T47D (cell line): ENCODE data around the gene ZNF543.
"Not testable (repeated sequence)": the region's sequence is repeated elsewhere in the genome, so short reads cannot be mapped to it uniquely, and the experiment has no call there.

Experiments used
- DNase-seq, 2 experiments: peaks; one replicate each; pipeline versions ENCODE4 v3.0.0 to v3.0.0-alpha.2; 2011 to 2012; ENCODE audit warnings: low read depth in 1 of 2, low spot score in 1 of 2
- JUND ChIP-seq: IDR thresholded peaks from 2 replicates; pipeline ENCODE4 v1.6.1; 2012; ENCODE audit warnings: low read depth
- in situ Hi-C: cut with HindIII; loops from 2 replicates; pipeline ENCODE4 v1.10.0; 2016; ENCODE audit warnings: low sequenced_read_pairs, low pct_unique_long_range_greater_than_20kb

The ZNF543 gene

GRCh38 chr19:57320180-57321084 lies at the start of gene ZNF543:
Gene ZNF543 (plus strand): TSS chr19:57320472. CDS start chr19:57320854, 382 bp downstream.
- peak; percentile 94 to 96 for DNase-seq
- no peak for TF ChIP-seq JUND
- in situ Hi-C loops = no loop called here

DNA sequence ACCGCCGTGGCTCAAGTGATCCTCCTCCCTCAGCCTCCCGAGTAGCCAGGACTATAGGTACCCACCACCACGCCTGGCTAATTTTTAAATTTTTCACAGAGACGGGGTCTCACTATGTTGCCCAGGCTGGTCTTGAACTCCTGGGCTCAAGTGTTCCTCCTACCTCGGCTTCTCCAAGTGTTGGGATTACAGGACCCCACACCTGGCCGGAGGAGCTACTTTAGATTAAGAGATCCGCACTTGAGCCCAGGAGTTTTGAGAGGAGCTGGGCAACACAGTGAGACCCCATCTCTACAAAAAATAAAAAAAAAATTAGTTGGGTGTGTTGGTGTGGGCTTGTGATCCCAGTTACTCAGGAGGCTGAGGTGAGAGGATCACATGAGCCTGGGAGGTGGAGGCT lies 49.0 kb upstream of the ZNF543 start:
- no peak for TF ChIP-seq JUND
- in situ Hi-C loops = no loop called here
- DNase-seq = no peak

- TF ChIP-seq JUND = no peak
- no peak for DNase-seq
- in situ Hi-C loops = no loop called here
Measured at GRCh38 chr19:57273014-57273413, 47.3 kb upstream of the ZNF543 start.

- in situ Hi-C loops = no loop called here
- TF ChIP-seq JUND = no peak
- no peak for DNase-seq
Measured at GRCh38 chr19:57276430-57276829, 43.8 kb upstream of the ZNF543 start.

GRCh38 chr19:57278481-57278880 lies 41.8 kb upstream of the ZNF543 start:
- in situ Hi-C loops, DNase-seq: not testable (repeated sequence)

GRCh38 chr19:57279418-57280164 lies 40.7 kb upstream of the ZNF543 start:
- TF ChIP-seq JUND = no peak
- DNase-seq = peak; percentile 83 to 94
- in situ Hi-C loops = no loop called here

- no peak for TF ChIP-seq JUND
- DNase-seq = peak; percentile 84 to 95
- in situ Hi-C loops = no loop called here
Measured at GRCh38 chr19:57280165-57280961, 39.9 kb upstream of the ZNF543 start, which contains the start of gene ZNF460. Gene ZNF460 (plus strand): TSS chr19:57280485. CDS start chr19:57280807, 322 bp downstream.

- TF ChIP-seq JUND = no peak
- DNase-seq = peak in 1 of 2 experiments; percentile 49
- in situ Hi-C loops = no loop called here
Measured at GRCh38 chr19:57280962-57281400, 39.3 kb upstream of the ZNF543 start.

GRCh38 chr19:57282011-57282643 lies 38.1 kb upstream of the ZNF543 start:
- in situ Hi-C loops = no loop called here
- no peak for TF ChIP-seq JUND
- DNase-seq = no peak

- no peak for DNase-seq
- in situ Hi-C loops = no loop called here
- TF ChIP-seq JUND = no peak
Measured at GRCh38 chr19:57288373-57288772, 31.9 kb upstream of the ZNF543 start.

DNA sequence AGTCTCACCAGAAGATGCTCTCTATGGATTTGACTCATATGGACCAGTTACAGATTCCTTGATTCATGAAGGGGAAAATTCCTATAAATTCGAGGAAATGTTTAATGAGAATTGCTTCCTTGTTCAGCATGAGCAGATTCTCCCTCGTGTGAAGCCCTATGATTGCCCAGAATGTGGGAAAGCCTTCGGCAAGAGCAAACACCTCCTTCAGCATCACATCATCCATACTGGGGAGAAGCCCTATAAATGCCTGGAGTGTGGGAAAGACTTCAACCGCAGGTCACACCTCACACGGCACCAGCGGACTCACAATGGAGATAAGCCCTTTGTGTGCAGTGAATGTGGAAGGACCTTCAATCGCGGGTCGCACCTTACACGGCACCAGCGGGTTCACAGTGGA lies 29.3 kb upstream of the ZNF543 start:
- in situ Hi-C loops = no loop called here
- no peak for DNase-seq

GRCh38 chr19:57292547-57292946 lies 27.7 kb upstream of the ZNF543 start:
- in situ Hi-C loops = no loop called here
- no peak for DNase-seq
- TF ChIP-seq JUND = no peak

More for the DNA sequence above, 29.3 kb upstream of the ZNF543 start:
- no peak for TF ChIP-seq JUND
